CD4-positive, alpha-beta memory T cell (primary cell): ENCODE results near the gene SLC22A15. TPM values are rescaled to one million over a fixed set of nuclear protein-coding genes. Genes with fewer than 3 reads are reported as not detected.

ENCODE experiments used
- CTCF ChIA-PET: fragments of 350-600 bp; sonication (Branson Sonifier 250); formaldehyde crosslinking; loops from one replicate; lab custom pipeline; 2021; ENCODE audit warnings: inconsistent platforms; ENCODE audit not compliant: partially characterized antibody; lab: Charles Lee
- POLR2A ChIA-PET: fragments of 350-600 bp; sonication (Branson Sonifier 250); formaldehyde crosslinking; loops from one replicate; lab custom pipeline; 2021; ENCODE audit not compliant: partially characterized antibody; lab: Charles Lee
- DNase-seq, 5 donors: peaks; one replicate each; pipeline versions ENCODE4 v3.0.0 to v3.0.0-alpha.2; 2020 to 2022; ENCODE audit warnings: mixed read lengths in 1 of 5
- H3K27ac ChIP-seq: one replicate; pipeline ENCODE4 v1.7.0; 2013; ENCODE audit warnings: low read depth, low read length
- H3K27me3 ChIP-seq: 2 replicates; pipeline ENCODE4 v1.7.0; 2013; ENCODE audit warnings: mild to moderate bottlenecking, low read length, moderate library complexity; ENCODE audit not compliant: insufficient read depth
- H3K36me3 ChIP-seq: 2 replicates; pipeline ENCODE4 v1.7.0; 2013; ENCODE audit warnings: mild to moderate bottlenecking, low read length, moderate library complexity; ENCODE audit not compliant: insufficient read depth
- H3K4me1 ChIP-seq: 2 replicates; pipeline ENCODE4 v1.7.0; 2013; ENCODE audit warnings: mild to moderate bottlenecking, low read length, moderate library complexity; ENCODE audit not compliant: insufficient read depth
- H3K4me3 ChIP-seq, 2 donors: one replicate each; pipeline ENCODE4 v1.7.0; 2013; ENCODE audit warnings: low read length in 2 of 2, mild to moderate bottlenecking in 1 of 2
- H3K9me3 ChIP-seq, 2 donors: one replicate each; pipeline ENCODE4 v1.7.0; 2013; ENCODE audit warnings: low read length in 2 of 2, control low read depth in 1 of 2; ENCODE audit not compliant: control insufficient read depth in 1 of 2
- H3K27ac Mint-ChIP-seq, 7 donors: one replicate each; pipeline ENCODE4 v1.8.0; 2020 to 2021; ENCODE audit warnings: mixed read lengths in 7 of 7, mild to moderate bottlenecking in 6 of 7, inconsistent platforms in 3 of 7, moderate library complexity in 3 of 7
- H3K27me3 Mint-ChIP-seq, 2 donors: one replicate each; pipeline ENCODE4 v1.8.0; 2020 to 2021; ENCODE audit warnings: mixed read lengths in 2 of 2
- H3K36me3 Mint-ChIP-seq, 2 donors: one replicate each; pipeline ENCODE4 v1.8.0; 2020 to 2021; ENCODE audit warnings: mixed read lengths in 2 of 2, inconsistent platforms in 1 of 2, mild to moderate bottlenecking in 1 of 2
- H3K4me1 Mint-ChIP-seq, 4 donors: one replicate each; pipeline ENCODE4 v1.8.0; 2020 to 2021; ENCODE audit warnings: mixed read lengths in 4 of 4, mild to moderate bottlenecking in 1 of 4
- H3K4me3 Mint-ChIP-seq, 8 donors: one replicate each; pipeline ENCODE4 v1.8.0; 2020 to 2021; ENCODE audit warnings: mixed read lengths in 8 of 8, mild to moderate bottlenecking in 7 of 8, moderate library complexity in 6 of 8, inconsistent platforms in 3 of 8
- H3K9me3 Mint-ChIP-seq, 8 donors: one replicate each; pipeline ENCODE4 v1.8.0; 2020 to 2021; ENCODE audit warnings: mixed read lengths in 8 of 8, mild to moderate bottlenecking in 5 of 8, inconsistent platforms in 3 of 8, moderate library complexity in 1 of 8
- intact Hi-C: fragments of 100-400 bp; cut with micrococcal nuclease; formaldehyde crosslinking; loops from one replicate; pipeline ENCODE4 v1.15.1; 2023
- polyA plus RNA-seq, 2 donors: library from polyadenylated mRNA; unstranded; fragments of 300-500 nt; fragmentation: Illumina TruSeq; gene quantifications; one replicate each; pipeline ENCODE4 v1.2.3, GENCODE V29; 2021
- total RNA-seq, 2 experiments: library from RNA; stranded (reverse); gene quantifications; one replicate each; pipeline ENCODE4 v1.2.3, GENCODE V29; 2021

Gene SLC22A15
- total and polyA plus RNA-seq, 4 experiments from 2014 or later = 1.2 TPM; not detected in 2

GRCh38 chr1:116076831-116077230, 100.5 kb downstream of the SLC22A15 start:
- ChIA-PET POLR2A (no interaction called here), CTCF (no interaction called here)
- Mint-ChIP-seq H3K36me3 (no peaks in the 10 kb centered on the region), H3K27me3 (peaks cover 1 to 2% of the 10 kb centered on the region in 2 donors), H3K27ac (no peak overlapping the region), H3K4me3 (no peak overlapping the region), H3K9me3 (peaks cover 0 to 2% (median 0%) of the 10 kb centered on the region in 8 donors), H3K4me1 (no peaks in the 10 kb centered on the region)
- DNase-seq = no peak
- no peaks in the 10 kb centered on the region for H3K27me3 ChIP-seq
- no peak overlapping the region for H3K27ac ChIP-seq
- H3K4me3 ChIP-seq = no peak overlapping the region
- H3K4me1 ChIP-seq = no peaks in the 10 kb centered on the region
- intact Hi-C loops = no loop called here
- no peaks in the 10 kb centered on the region for H3K9me3 ChIP-seq
- H3K36me3 ChIP-seq = no peaks in the 10 kb centered on the region

- H3K27ac Mint-ChIP-seq = no peak overlapping the region
- Histone ChIP-seq H3K27ac (no peak overlapping the region), H3K27me3 (no peaks in the 10 kb centered on the region), H3K4me1 (no peaks in the 10 kb centered on the region), H3K36me3 (no peaks in the 10 kb centered on the region), H3K4me3 (no peak overlapping the region), H3K9me3 (no peaks in the 10 kb centered on the region)
- ChIA-PET POLR2A (no interaction called here), CTCF (no interaction called here)
- H3K36me3 Mint-ChIP-seq = no peaks in the 10 kb centered on the region
- no peak overlapping the region for H3K4me3 Mint-ChIP-seq
- H3K27me3 Mint-ChIP-seq = peaks cover 2 to 4% of the 10 kb centered on the region in 2 donors
- H3K9me3 Mint-ChIP-seq = peaks cover 0 to 3% (median 0%) of the 10 kb centered on the region in 8 donors
- intact Hi-C loops = no loop called here
- no peak for DNase-seq
- H3K4me1 Mint-ChIP-seq = no peaks in the 10 kb centered on the region
Measured at GRCh38 chr1:116078699-116079223, 102.4 kb downstream of the SLC22A15 start.

GRCh38 chr1:116087628-116088027, 111.3 kb downstream of the SLC22A15 start:
- Mint-ChIP-seq H3K4me1 (peaks cover 0 to 1% (median 0%) of the 10 kb centered on the region in 4 donors), H3K27me3 (peaks cover 22 to 34% of the 10 kb centered on the region in 2 donors), H3K36me3 (peaks cover 4 to 6% of the 10 kb centered on the region in 2 donors), H3K9me3 (peaks cover 4 to 59% (median 45%) of the 10 kb centered on the region in 8 donors), H3K27ac (no peak overlapping the region), H3K4me3 (no peak overlapping the region)
- POLR2A ChIA-PET = no interaction called here
- Histone ChIP-seq H3K4me3 (no peak overlapping the region), H3K27me3 (no peaks in the 10 kb centered on the region), H3K36me3 (no peaks in the 10 kb centered on the region), H3K9me3 (peaks cover 0 to 4% of the 10 kb centered on the region in 2 donors), H3K4me1 (no peaks in the 10 kb centered on the region), H3K27ac (no peak overlapping the region)
- intact Hi-C loops = no loop called here
- CTCF ChIA-PET = no interaction called here
- no peak for DNase-seq

- Mint-ChIP-seq H3K27me3 (peaks cover 27 to 32% of the 10 kb centered on the region in 2 donors), H3K27ac (no peak overlapping the region), H3K4me3 (no peak overlapping the region), H3K36me3 (peaks cover 4 to 6% of the 10 kb centered on the region in 2 donors), H3K9me3 (peaks cover 4 to 64% (median 52%) of the 10 kb centered on the region in 8 donors), H3K4me1 (peaks cover 0 to 1% (median 0%) of the 10 kb centered on the region in 4 donors)
- ChIA-PET POLR2A (no interaction called here), CTCF (no interaction called here)
- Histone ChIP-seq H3K36me3 (no peaks in the 10 kb centered on the region), H3K9me3 (peaks cover 0 to 4% of the 10 kb centered on the region in 2 donors), H3K27me3 (no peaks in the 10 kb centered on the region), H3K27ac (no peak overlapping the region), H3K4me1 (no peaks in the 10 kb centered on the region), H3K4me3 (no peak overlapping the region)
- intact Hi-C loops = no loop called here
- DNase-seq = no peak
Measured at GRCh38 chr1:116089870-116090269, 113.6 kb downstream of the SLC22A15 start.

- CTCF ChIA-PET = no interaction called here
- no peak for DNase-seq
- peaks cover 0 to 4% of the 10 kb centered on the region in 2 donors for H3K9me3 ChIP-seq
- intact Hi-C loops = no loop called here
- H3K27me3 ChIP-seq = no peaks in the 10 kb centered on the region
- Mint-ChIP-seq H3K4me1 (peaks cover 0 to 1% (median 0%) of the 10 kb centered on the region in 4 donors), H3K4me3 (no peak overlapping the region), H3K36me3 (peaks cover 4 to 6% of the 10 kb centered on the region in 2 donors), H3K27me3 (peaks cover 27 to 29% of the 10 kb centered on the region in 2 donors), H3K9me3 (peaks cover 4 to 73% (median 59%) of the 10 kb centered on the region in 8 donors), H3K27ac (no peak overlapping the region)
- H3K4me3 ChIP-seq = no peak overlapping the region
- H3K4me1 ChIP-seq = no peaks in the 10 kb centered on the region
- no peaks in the 10 kb centered on the region for H3K36me3 ChIP-seq
- POLR2A ChIA-PET = no interaction called here
- H3K27ac ChIP-seq = no peak overlapping the region
Measured at GRCh38 chr1:116091083-116091482, 114.8 kb downstream of the SLC22A15 start.

- Mint-ChIP-seq H3K4me3 (no peak overlapping the region), H3K4me1 (peaks cover 0 to 1% (median 0%) of the 10 kb centered on the region in 4 donors), H3K27me3 (peaks cover 20 to 22% of the 10 kb centered on the region in 2 donors), H3K9me3 (peaks cover 4 to 81% (median 58%) of the 10 kb centered on the region in 8 donors), H3K27ac (no peak overlapping the region), H3K36me3 (peaks cover 4 to 9% of the 10 kb centered on the region in 2 donors)
- no peaks in the 10 kb centered on the region for H3K4me1 ChIP-seq
- H3K27ac ChIP-seq = no peak overlapping the region
- DNase-seq = no peak
- POLR2A ChIA-PET = no interaction called here
- H3K4me3 ChIP-seq = no peak overlapping the region
- no peaks in the 10 kb centered on the region for H3K36me3 ChIP-seq
- H3K27me3 ChIP-seq = no peaks in the 10 kb centered on the region
- intact Hi-C loops = no loop called here
- H3K9me3 ChIP-seq = peaks cover 0 to 4% of the 10 kb centered on the region in 2 donors
- CTCF ChIA-PET = no interaction called here
Measured at GRCh38 chr1:116092752-116093489, 116.6 kb downstream of the SLC22A15 start.

- Mint-ChIP-seq H3K4me3 (no peak overlapping the region), H3K9me3 (peaks cover 0 to 62% (median 39%) of the 10 kb centered on the region in 8 donors), H3K4me1 (no peaks in the 10 kb centered on the region), H3K27me3 (peaks cover 13 to 14% of the 10 kb centered on the region in 2 donors), H3K36me3 (peaks cover 2 to 5% of the 10 kb centered on the region in 2 donors), H3K27ac (no peak overlapping the region)
- ChIA-PET POLR2A (no interaction called here), CTCF (no interaction called here)
- no peaks in the 10 kb centered on the region for H3K36me3 ChIP-seq
- H3K27me3 ChIP-seq = no peaks in the 10 kb centered on the region
- no peak overlapping the region for H3K4me3 ChIP-seq
- H3K27ac ChIP-seq = no peak overlapping the region
- DNase-seq = no peak
- intact Hi-C loops = no loop called here
- no peaks in the 10 kb centered on the region for H3K4me1 ChIP-seq
- peaks cover 0 to under 1% of the 10 kb centered on the region in 2 donors for H3K9me3 ChIP-seq
Measured at GRCh38 chr1:116095027-116095426, 118.7 kb downstream of the SLC22A15 start.
